HEK293T (cell line): ENCODE measurements around the gene TSPAN5.

Experiments
- CTCF ChIA-PET: fragments of 350-600 bp; formaldehyde crosslinking; extraction: SDS; loops from one replicate; lab custom pipeline; 2021; ENCODE audit warnings: antibody characterized with exemption, inconsistent platforms; lab: Yijun Ruan, JAX
- POLR2A ChIA-PET: fragments of 350-600 bp; formaldehyde crosslinking; extraction: SDS; loops from one replicate; lab custom pipeline; 2020; ENCODE audit warnings: antibody characterized with exemption, inconsistent platforms; lab: Yijun Ruan, JAX
- DNase-seq: peaks from one replicate; pipeline ENCODE4 v3.0.0; 2012; ENCODE audit warnings: mixed read lengths; ENCODE audit errors: extremely low spot score
- ARNT ChIP-seq: fragments of 450-650 bp; IDR thresholded peaks from 2 replicates; pipeline ENCODE4 v1.6.1; 2017; ENCODE audit warnings: mild to moderate bottlenecking
- BHLHE40 ChIP-seq: fragments of 450-650 bp; IDR thresholded peaks from 2 replicates; pipeline ENCODE4 v1.6.1; 2016; ENCODE audit warnings: mild to moderate bottlenecking, moderate library complexity, borderline replicate concordance
- CTBP1 ChIP-seq: fragments of 450-650 bp; IDR thresholded peaks from 2 replicates; pipeline ENCODE4 v1.6.1; 2016; ENCODE audit warnings: borderline replicate concordance
- ELF4 ChIP-seq: fragments of 450-650 bp; IDR thresholded peaks from 2 replicates; pipeline ENCODE4 v1.6.1; 2017; ENCODE audit warnings: antibody characterized with exemption
- FOXA1 ChIP-seq: fragments of 450-650 bp; IDR thresholded peaks from 2 replicates; pipeline ENCODE4 v1.6.1; 2016; ENCODE audit warnings: mild to moderate bottlenecking
- FOXK2 ChIP-seq: fragments of 450-650 bp; IDR thresholded peaks from 2 replicates; pipeline ENCODE4 v1.6.1; 2016; ENCODE audit warnings: mild to moderate bottlenecking
- FOXM1 ChIP-seq: fragments of 450-650 bp; IDR thresholded peaks from 2 replicates; pipeline ENCODE4 v1.6.1; 2017; ENCODE audit warnings: mild to moderate bottlenecking, borderline replicate concordance
- HDGF ChIP-seq: fragments of 450-650 bp; IDR thresholded peaks from 2 replicates; pipeline ENCODE4 v1.6.1; 2017; ENCODE audit warnings: antibody characterized with exemption, borderline replicate concordance
- L3MBTL2 ChIP-seq: fragments of 450-650 bp; conservative IDR thresholded peaks from 2 replicates; pipeline ENCODE4 v1.6.1; 2016; ENCODE audit warnings: mild to moderate bottlenecking
- LEF1 ChIP-seq: fragments of 450-650 bp; IDR thresholded peaks from 2 replicates; pipeline ENCODE4 v1.6.1; 2017; ENCODE audit warnings: mild to moderate bottlenecking, borderline replicate concordance
- NFRKB ChIP-seq: fragments of 450-650 bp; IDR thresholded peaks from 2 replicates; pipeline ENCODE4 v1.6.1; 2016; ENCODE audit warnings: mild to moderate bottlenecking, moderate library complexity
- PKNOX1 ChIP-seq: fragments of 450-650 bp; IDR thresholded peaks from 2 replicates; pipeline ENCODE4 v1.6.1; 2016
- SP1 ChIP-seq: fragments of 450-650 bp; IDR thresholded peaks from 2 replicates; pipeline ENCODE4 v1.6.1; 2017
- SUZ12 ChIP-seq: fragments of 450-650 bp; IDR thresholded peaks from 2 replicates; pipeline ENCODE4 v1.6.1; 2016; ENCODE audit warnings: mild to moderate bottlenecking
- TARDBP ChIP-seq: fragments of 450-650 bp; IDR thresholded peaks from 2 replicates; pipeline ENCODE4 v1.6.1; 2016
- ZNF384 ChIP-seq: fragments of 450-650 bp; IDR thresholded peaks from 2 replicates; pipeline ENCODE4 v1.6.1; 2016

TSPAN5 gene

DNA sequence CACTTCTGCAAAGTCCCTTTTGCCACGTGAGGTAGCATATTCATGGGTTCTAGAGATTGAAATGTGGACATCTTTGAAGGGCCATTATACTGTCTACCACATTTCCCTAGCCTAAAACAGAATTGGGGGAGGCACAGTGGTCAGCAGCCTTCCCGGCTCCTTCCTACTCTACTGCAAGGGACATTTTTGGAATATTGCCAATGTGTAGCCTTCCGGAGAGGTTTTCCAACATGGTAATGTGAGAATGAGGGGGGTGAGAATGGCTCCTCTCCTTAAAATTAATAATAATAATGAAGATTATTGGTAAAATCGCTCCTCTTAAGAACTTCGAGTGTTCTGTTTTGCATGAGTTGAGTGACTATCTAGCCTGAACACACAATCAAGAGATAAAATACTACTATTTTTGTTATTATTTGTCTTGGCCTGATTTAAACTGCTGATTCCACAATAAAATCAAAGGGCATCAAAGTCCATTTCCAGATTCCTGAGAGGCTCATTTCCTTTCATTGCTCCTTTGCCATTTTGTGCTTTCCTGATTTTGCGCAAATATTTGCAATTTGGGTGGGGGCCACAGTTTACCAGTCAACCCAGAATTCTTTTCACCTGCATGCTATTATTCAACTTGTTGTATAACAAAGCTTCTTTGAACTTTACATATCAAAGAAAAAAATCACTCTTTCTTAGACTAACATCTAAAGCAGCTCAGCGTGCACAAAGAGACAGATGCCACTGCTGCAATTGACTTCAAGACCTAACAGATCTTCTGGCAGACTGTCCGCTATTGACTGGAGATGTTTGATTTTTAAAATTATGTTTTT lies 27.0 kb upstream of the TSPAN5 start:
- TF ChIP-seq TARDBP (no peak), PKNOX1 (no peak), HDGF (no peak), L3MBTL2 (no peak), FOXM1 (no peak), ARNT (no peak), CTBP1 (no peak), SUZ12 (no peak)
- ChIA-PET CTCF (no interaction called here), POLR2A (no interaction called here)

DNA sequence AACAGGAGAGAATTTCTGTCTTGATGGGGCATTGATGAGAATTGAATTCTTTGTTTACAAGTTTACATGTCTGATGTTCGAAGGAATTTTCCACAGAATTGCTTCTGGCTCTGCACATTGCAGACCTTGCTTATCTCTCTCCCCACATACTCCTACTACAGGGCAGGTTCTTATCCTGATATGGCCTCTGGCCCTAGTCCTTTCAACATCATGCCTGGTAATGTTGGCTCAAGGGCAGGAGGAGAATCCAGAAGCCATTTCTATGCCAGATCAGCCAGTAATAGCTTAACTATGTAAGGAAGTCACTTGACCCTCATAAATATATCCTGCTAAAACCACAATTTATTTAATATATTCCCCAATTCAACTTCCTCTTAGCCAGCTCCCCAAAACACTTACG lies 24.3 kb upstream of the TSPAN5 start:
- POLR2A ChIA-PET = no interaction called here

More for the DNA sequence above, 27.0 kb upstream of the TSPAN5 start:
- no peak for DNase-seq

DNA sequence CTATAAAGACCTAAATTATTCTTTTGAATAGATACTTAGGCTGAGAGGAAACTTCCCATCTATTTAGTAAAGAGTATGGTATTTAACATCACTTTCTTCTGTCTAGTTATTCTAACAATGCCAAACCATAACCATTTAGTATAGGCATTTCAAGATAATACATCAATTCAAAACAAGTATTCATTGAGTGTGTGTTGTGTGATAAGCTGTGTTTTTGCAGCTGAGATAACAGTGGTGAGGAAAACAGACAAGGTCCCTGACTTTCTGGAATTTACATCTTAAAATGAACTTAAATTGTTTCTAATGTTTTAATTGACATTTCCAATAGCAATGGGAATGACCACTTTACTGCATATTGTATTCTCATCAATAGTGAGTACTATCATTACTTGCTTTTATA lies 22.4 kb upstream of the TSPAN5 start:
- ChIA-PET POLR2A (no interaction called here), CTCF (no interaction called here)
- no peak for DNase-seq
- TF ChIP-seq HDGF = no peak
- TF ChIP-seq ELF4 = no peak
- TF ChIP-seq ZNF384 = no peak
- TF ChIP-seq L3MBTL2 = no peak
- TF ChIP-seq SP1 = no peak
- TF ChIP-seq ARNT = no peak
- no peak for TF ChIP-seq LEF1
- TF ChIP-seq CTBP1 = no peak
- TF ChIP-seq SUZ12 = no peak
- TF ChIP-seq TARDBP = no peak
- no peak for TF ChIP-seq PKNOX1
- no peak for TF ChIP-seq FOXK2
- no peak for TF ChIP-seq FOXM1
- TF ChIP-seq NFRKB = no peak
- TF ChIP-seq BHLHE40 = no peak
- no peak for TF ChIP-seq FOXA1

More for the DNA sequence above, 24.3 kb upstream of the TSPAN5 start:
- TF ChIP-seq L3MBTL2 = no peak
- no peak for TF ChIP-seq BHLHE40
- TF ChIP-seq SP1 = no peak
- no peak for TF ChIP-seq NFRKB
- no peak for TF ChIP-seq HDGF
- no peak for TF ChIP-seq ARNT
- no peak for TF ChIP-seq TARDBP
- TF ChIP-seq ELF4 = no peak
- TF ChIP-seq FOXA1 = no peak
- TF ChIP-seq CTBP1 = no peak
- no peak for TF ChIP-seq FOXK2
- TF ChIP-seq ZNF384 = no peak
- no peak for TF ChIP-seq PKNOX1
- no peak for TF ChIP-seq LEF1
- TF ChIP-seq SUZ12 = no peak
- TF ChIP-seq FOXM1 = no peak
- DNase-seq = no peak
- CTCF ChIA-PET = interaction anchor here (0.8 kb wide), 1 partner anchor 215 kb away, joined by 4 read pairs; no protein-coding TSS in a partner anchor

DNA sequence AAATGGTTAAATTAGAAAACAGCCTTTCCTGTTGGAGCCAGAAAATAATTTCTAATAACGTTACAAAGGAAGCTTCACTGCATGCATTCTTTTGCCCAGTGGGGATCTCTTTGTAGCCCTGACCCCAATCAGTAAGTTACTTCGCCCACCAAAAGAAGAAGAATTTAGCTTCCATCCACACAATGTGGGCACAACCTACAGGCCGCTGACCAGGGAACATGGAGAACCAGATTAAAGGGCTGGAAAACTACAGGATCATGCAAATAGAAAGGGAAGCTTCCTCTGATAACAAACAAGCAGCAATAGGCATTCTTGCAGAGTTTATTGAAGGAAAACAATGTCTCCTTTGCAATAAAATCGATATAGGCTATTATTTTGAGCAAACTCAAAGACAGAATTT lies 21.3 kb upstream of the TSPAN5 start:
- no peak for TF ChIP-seq CTBP1
- no peak for TF ChIP-seq LEF1
- TF ChIP-seq ZNF384 = no peak
- no peak for TF ChIP-seq SP1
- no peak for TF ChIP-seq HDGF
- TF ChIP-seq ELF4 = no peak
- no peak for TF ChIP-seq FOXA1
- TF ChIP-seq BHLHE40 = no peak
- POLR2A ChIA-PET = no interaction called here
- no peak for DNase-seq
- CTCF ChIA-PET = no interaction called here

DNA sequence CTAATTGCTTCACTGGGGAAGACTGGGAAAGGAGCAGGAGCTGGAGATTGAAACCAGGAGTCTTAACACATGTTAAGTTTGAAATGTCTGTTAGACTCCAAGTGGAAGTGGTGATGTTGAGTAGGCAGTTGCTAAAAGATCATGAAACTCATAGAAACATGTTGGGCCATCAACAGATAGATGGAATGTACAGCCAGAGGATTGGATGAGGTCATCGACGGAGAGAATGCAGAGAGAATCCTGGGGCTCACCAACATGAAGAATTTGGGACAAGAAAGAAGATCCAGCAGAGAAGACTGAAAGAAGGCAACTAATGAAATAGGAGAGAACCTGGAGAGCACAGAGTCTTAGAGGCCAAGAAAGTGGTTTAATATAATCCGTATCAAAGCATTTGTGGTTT lies 19.4 kb upstream of the TSPAN5 start:
- DNase-seq = no peak
- CTCF ChIA-PET = interaction anchor here (0.6 kb wide), 1 partner anchor 147 kb away, joined by 4 read pairs; no protein-coding TSS in a partner anchor
- POLR2A ChIA-PET = no interaction called here
- no peak for TF ChIP-seq BHLHE40
- TF ChIP-seq NFRKB = no peak
- no peak for TF ChIP-seq HDGF
- no peak for TF ChIP-seq FOXK2

GRCh38 chr4:98674404-98675173 lies 16.2 kb upstream of the TSPAN5 start:
- ChIA-PET POLR2A (no interaction called here), CTCF (interaction anchor here (0.6 kb wide), 1 partner anchor 21 kb away, joined by 3 read pairs; no protein-coding TSS in a partner anchor)
- TF ChIP-seq SUZ12 (no peak), LEF1 (no peak), BHLHE40 (no peak), FOXM1 (no peak), CTBP1 (no peak), HDGF (no peak), FOXK2 (no peak), ARNT (no peak), ELF4 (no peak), TARDBP (no peak)
- DNase-seq = no peak
